HEK293T (cell line): ENCODE data around the gene KHDC4.

ENCODE experiments used
- CTCF ChIA-PET: fragments of 350-600 bp; formaldehyde crosslinking; extraction: SDS; loops from one replicate; lab custom pipeline; 2021; ENCODE audit warnings: antibody characterized with exemption, inconsistent platforms; lab: Yijun Ruan, JAX
- POLR2A ChIA-PET: fragments of 350-600 bp; formaldehyde crosslinking; extraction: SDS; loops from one replicate; lab custom pipeline; 2020; ENCODE audit warnings: antibody characterized with exemption, inconsistent platforms; lab: Yijun Ruan, JAX
- DNase-seq: peaks from one replicate; pipeline ENCODE4 v3.0.0; 2012; ENCODE audit warnings: mixed read lengths; ENCODE audit errors: extremely low spot score
- ARNT ChIP-seq: fragments of 450-650 bp; IDR thresholded peaks from 2 replicates; pipeline ENCODE4 v1.6.1; 2017; ENCODE audit warnings: mild to moderate bottlenecking
- BHLHE40 ChIP-seq: fragments of 450-650 bp; IDR thresholded peaks from 2 replicates; pipeline ENCODE4 v1.6.1; 2016; ENCODE audit warnings: mild to moderate bottlenecking, moderate library complexity, borderline replicate concordance
- CTBP1 ChIP-seq: fragments of 450-650 bp; IDR thresholded peaks from 2 replicates; pipeline ENCODE4 v1.6.1; 2016; ENCODE audit warnings: borderline replicate concordance
- ELF4 ChIP-seq: fragments of 450-650 bp; IDR thresholded peaks from 2 replicates; pipeline ENCODE4 v1.6.1; 2017; ENCODE audit warnings: antibody characterized with exemption
- FOXA1 ChIP-seq: fragments of 450-650 bp; IDR thresholded peaks from 2 replicates; pipeline ENCODE4 v1.6.1; 2016; ENCODE audit warnings: mild to moderate bottlenecking
- FOXK2 ChIP-seq: fragments of 450-650 bp; IDR thresholded peaks from 2 replicates; pipeline ENCODE4 v1.6.1; 2016; ENCODE audit warnings: mild to moderate bottlenecking
- FOXM1 ChIP-seq: fragments of 450-650 bp; IDR thresholded peaks from 2 replicates; pipeline ENCODE4 v1.6.1; 2017; ENCODE audit warnings: mild to moderate bottlenecking, borderline replicate concordance
- HDGF ChIP-seq: fragments of 450-650 bp; IDR thresholded peaks from 2 replicates; pipeline ENCODE4 v1.6.1; 2017; ENCODE audit warnings: antibody characterized with exemption, borderline replicate concordance
- L3MBTL2 ChIP-seq: fragments of 450-650 bp; conservative IDR thresholded peaks from 2 replicates; pipeline ENCODE4 v1.6.1; 2016; ENCODE audit warnings: mild to moderate bottlenecking
- LEF1 ChIP-seq: fragments of 450-650 bp; IDR thresholded peaks from 2 replicates; pipeline ENCODE4 v1.6.1; 2017; ENCODE audit warnings: mild to moderate bottlenecking, borderline replicate concordance
- NFRKB ChIP-seq: fragments of 450-650 bp; IDR thresholded peaks from 2 replicates; pipeline ENCODE4 v1.6.1; 2016; ENCODE audit warnings: mild to moderate bottlenecking, moderate library complexity
- SP1 ChIP-seq: fragments of 450-650 bp; IDR thresholded peaks from 2 replicates; pipeline ENCODE4 v1.6.1; 2017
- SUZ12 ChIP-seq: fragments of 450-650 bp; IDR thresholded peaks from 2 replicates; pipeline ENCODE4 v1.6.1; 2016; ENCODE audit warnings: mild to moderate bottlenecking
- TARDBP ChIP-seq: fragments of 450-650 bp; IDR thresholded peaks from 2 replicates; pipeline ENCODE4 v1.6.1; 2016
- ZNF384 ChIP-seq: fragments of 450-650 bp; IDR thresholded peaks from 2 replicates; pipeline ENCODE4 v1.6.1; 2016
- TF ChIP-seq, protein P1 (sequence below): fragments of 450-650 bp; IDR thresholded peaks from 2 replicates; pipeline ENCODE4 v1.6.1; 2016

KHDC4 gene

DNA sequence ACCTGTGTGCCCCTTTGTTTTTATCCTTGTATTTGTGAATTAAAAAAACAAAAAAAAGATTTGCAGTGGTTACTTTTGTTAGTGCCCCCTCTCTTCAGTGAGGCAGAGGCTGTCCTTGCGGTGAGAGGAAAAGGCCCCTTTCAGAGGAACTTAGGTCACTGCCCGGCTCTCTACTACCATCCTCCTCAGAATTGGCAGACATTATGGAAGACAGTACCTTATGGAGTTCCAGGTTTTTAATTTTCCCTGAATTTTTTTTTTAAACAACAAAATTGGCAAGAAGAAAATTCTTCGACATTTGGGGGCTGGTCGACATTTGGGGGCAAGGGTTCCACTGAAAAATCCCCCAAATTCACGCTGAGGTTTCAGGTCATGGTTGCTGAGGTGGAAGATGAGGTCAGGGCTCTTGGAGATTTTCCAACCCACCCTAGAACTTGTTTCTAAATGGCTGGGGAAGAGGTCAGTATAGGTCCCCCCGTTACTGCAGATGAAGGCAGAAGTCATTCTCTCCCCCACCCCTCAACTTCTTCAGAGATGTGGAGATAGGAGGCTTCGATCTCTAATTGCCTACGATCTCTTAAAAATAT is 12.5 kb upstream of the KHDC4 start:
- no peak for DNase-seq
- ChIA-PET POLR2A (interaction anchor here (1.1 to 2.6 kb wide), 2 partner anchors 13 to 28 kb away, joined by 3 to 25 read pairs; partner anchors contain the start of gene KHDC4), CTCF (no interaction called here)
- TF ChIP-seq ELF4 = no peak
- TF ChIP-seq SP1 = no peak
- TF ChIP-seq FOXK2 = no peak
- TF ChIP-seq SUZ12 = no peak
- TF ChIP-seq LEF1 = no peak
- TF ChIP-seq NFRKB = no peak
- no peak for TF ChIP-seq HDGF
- TF ChIP-seq CTBP1 = no peak
- TF ChIP-seq FOXA1 = no peak
- TF ChIP-seq FOXM1 = no peak
- TF ChIP-seq L3MBTL2 = no peak

DNA sequence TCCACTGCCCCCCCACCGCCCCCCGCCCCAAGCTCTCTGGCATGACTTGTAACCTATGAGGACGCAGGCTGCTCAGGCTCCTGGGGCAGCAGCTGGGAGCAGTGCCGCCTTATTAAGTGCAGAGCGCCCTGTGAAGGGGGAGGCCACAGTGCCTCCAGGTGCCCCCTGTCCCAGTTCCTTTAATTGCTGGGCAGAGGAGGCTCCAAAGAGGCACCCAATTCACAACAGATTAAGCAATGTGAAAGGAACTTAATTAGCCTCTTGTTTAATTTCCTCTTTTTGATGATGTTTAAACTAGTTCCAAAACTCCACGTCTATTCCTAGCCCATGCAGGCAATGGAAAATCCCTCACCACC is 10.2 kb upstream of the KHDC4 start:
- CTCF ChIA-PET = interaction anchor here (1.3 kb wide), 2 partner anchors 9 to 45 kb away, joined by 4 to 5 read pairs; no protein-coding TSS in a partner anchor
- POLR2A ChIA-PET = interaction anchor here (0.7 to 2.6 kb wide), 6 partner anchors 10 to 88 kb away, joined by 3 to 25 read pairs (median 6); partner anchors contain the start of genes GON4L and KHDC4
- TF ChIP-seq TARDBP = no peak
- TF ChIP-seq NFRKB = no peak
- no peak for DNase-seq

DNA sequence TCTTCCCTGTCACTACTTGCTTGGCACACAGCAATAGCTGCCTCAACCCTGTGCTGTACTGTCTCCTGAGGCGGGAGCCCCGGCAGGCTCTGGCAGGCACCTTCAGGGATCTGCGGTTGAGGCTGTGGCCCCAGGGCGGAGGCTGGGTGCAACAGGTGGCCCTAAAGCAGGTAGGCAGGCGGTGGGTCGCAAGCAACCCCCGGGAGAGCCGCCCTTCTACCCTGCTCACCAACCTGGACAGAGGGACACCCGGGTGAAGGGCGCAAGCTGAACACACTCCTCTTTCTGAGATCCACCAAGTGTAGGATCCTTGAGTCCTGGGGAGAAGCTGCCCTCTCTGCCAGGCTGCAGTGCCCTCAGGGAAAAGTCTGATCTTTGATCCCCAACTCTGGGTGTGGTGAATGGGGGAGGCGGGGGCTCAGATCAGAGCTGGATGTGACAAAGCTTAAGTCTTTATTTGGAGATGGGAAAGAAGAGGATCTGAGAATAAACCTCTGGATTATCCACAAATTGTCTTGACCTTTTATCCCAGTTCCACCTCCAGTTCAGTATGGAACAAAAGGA is 8.4 kb upstream of the KHDC4 start:
- TF ChIP-seq TARDBP (no peak), SP1 (no peak), BHLHE40 (no peak), CTBP1 (no peak), L3MBTL2 (no peak), FOXK2 (no peak), FOXM1 (no peak), ELF4 (no peak)
- ChIA-PET CTCF (interaction anchor here (1.4 kb wide), 1 partner anchor 47 kb away, joined by 6 read pairs; no protein-coding TSS in a partner anchor), POLR2A (interaction anchor here (1.5 to 1.7 kb wide), 2 partner anchors 8 to 270 kb away, joined by 3 to 11 read pairs; partner anchors contain the start of genes KHDC4 and PMF1)
- DNase-seq = no peak

DNA sequence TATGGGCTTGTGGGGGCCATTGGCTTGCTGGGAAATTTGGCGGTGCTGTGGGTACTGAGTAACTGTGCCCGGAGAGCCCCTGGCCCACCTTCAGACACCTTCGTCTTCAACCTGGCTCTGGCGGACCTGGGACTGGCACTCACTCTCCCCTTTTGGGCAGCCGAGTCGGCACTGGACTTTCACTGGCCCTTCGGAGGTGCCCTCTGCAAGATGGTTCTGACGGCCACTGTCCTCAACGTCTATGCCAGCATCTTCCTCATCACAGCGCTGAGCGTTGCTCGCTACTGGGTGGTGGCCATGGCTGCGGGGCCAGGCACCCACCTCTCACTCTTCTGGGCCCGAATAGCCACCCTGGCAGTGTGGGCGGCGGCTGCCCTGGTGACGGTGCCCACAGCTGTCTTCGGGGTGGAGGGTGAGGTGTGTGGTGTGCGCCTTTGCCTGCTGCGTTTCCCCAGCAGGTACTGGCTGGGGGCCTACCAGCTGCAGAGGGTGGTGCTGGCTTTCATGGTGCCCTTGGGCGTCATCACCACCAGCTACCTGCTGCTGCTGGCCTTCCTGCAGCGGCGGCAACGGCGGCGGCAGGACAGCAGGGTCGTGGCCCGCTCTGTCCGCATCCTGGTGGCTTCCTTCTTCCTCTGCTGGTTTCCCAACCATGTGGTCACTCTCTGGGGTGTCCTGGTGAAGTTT is 7.8 kb upstream of the KHDC4 start:
- POLR2A ChIA-PET = interaction anchor here (1.5 kb wide), 1 partner anchor 271 kb away, joined by 3 read pairs; the partner anchor contains the start of gene PMF1
- TF ChIP-seq SUZ12 (no peak), LEF1 (no peak), L3MBTL2 (no peak), NFRKB (no peak), FOXM1 (no peak), BHLHE40 (no peak), TARDBP (no peak), HDGF (no peak), FOXA1 (no peak), ARNT (no peak), ELF4 (no peak), FOXK2 (no peak)
- TF ChIP-seq, protein P1, sequence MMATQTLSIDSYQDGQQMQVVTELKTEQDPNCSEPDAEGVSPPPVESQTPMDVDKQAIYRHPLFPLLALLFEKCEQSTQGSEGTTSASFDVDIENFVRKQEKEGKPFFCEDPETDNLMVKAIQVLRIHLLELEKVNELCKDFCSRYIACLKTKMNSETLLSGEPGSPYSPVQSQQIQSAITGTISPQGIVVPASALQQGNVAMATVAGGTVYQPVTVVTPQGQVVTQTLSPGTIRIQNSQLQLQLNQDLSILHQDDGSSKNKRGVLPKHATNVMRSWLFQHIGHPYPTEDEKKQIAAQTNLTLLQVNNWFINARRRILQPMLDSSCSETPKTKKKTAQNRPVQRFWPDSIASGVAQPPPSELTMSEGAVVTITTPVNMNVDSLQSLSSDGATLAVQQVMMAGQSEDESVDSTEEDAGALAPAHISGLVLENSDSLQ = no peak
- CTCF ChIA-PET = interaction anchor here (1.4 kb wide), 1 partner anchor 48 kb away, joined by 6 read pairs; no protein-coding TSS in a partner anchor
- no peak for DNase-seq

DNA sequence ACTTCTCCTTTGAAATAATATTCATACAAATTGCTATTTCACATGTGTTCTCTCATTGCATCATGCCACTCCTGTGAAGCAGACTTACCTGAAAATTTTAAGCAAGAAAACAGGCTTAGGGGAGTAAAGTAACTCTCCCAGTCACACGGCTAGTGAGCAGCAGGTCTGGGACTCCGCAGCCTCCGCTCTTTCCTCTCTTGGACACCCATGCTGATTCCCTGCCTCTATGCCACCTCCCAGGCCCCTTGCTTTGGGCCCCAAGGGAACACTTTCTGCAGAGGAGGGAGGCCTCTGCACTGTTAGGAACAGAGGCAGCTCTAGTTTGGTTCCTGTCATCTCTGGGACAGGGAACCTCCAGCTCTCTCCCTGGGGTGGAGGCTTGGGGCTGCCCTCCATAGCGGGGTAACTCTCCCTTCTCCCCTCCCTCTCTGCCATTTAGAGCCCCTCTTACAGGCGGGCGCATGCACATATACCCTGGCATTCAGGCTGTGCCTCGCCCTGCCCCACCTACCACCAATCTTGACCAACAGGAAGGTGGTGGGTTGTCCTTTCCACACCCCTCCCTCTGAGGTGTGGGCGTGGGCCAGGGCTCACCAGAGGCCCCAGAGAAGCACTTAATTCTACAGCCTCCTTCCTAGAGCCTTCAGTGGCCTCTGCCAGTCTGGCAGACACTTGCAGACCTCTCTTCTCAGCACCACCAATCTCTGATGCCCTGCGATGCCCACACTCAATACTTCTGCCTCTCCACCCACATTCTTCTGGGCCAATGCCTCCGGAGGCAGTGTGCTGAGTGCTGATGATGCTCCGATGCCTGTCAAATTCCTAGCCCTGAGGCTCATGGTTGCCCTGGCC is 7.0 kb upstream of the KHDC4 start, which contains the start of gene RXFP4:
TSS of gene RXFP4 (plus strand) at position 646 of the 852 bp plus-strand sequence. CDS start at position 718, 72 bp downstream.
- no peak for DNase-seq
- CTCF ChIA-PET = interaction anchor here (1.0 to 1.8 kb wide), 7 partner anchors 21 to 125 kb away, joined by 3 to 9 read pairs (median 6); partner anchors contain the start of gene ARHGEF2
- POLR2A ChIA-PET = interaction anchor here (1.0 to 2.3 kb wide), 5 partner anchors 10 to 48 kb away, joined by 3 to 15 read pairs (median 7); partner anchors contain the start of gene ARHGEF2
- no peak for TF ChIP-seq ELF4
- no peak for TF ChIP-seq FOXA1
- no peak for TF ChIP-seq L3MBTL2
- TF ChIP-seq SUZ12 = no peak

DNA sequence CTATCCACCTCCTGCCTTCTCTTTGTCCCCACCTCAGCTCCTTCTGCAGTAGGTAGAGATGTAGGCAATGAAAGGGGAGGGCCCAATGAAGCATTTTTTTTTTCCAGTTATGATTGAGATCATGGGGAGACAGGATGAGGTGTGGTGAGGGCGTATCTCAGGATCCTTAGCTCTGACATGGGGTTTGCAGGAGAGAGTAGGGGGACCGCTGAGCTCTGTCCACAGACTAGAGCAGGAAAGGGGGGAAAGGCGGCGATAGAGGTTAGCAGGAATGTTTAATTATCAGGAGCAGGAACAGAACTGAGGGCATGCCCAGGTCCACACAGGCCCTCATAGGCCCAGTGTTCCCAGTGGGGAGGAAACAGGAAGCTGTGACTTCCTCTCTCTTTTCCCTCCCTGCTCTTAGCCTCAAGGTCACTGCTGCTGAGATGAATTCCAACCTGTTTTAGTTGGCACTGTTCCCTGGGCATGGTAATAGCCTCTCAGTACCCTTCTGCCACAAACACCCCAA is 6.3 kb upstream of the KHDC4 start:
- POLR2A ChIA-PET = interaction anchor here (0.6 to 2.3 kb wide), 6 partner anchors 9 to 61 kb away, joined by 3 to 15 read pairs (median 6); partner anchors contain the start of gene ARHGEF2
- TF ChIP-seq FOXM1 (no peak), L3MBTL2 (no peak), FOXA1 (no peak), SP1 (no peak), ZNF384 (no peak), BHLHE40 (no peak), CTBP1 (no peak), ARNT (no peak), NFRKB (no peak), TARDBP (no peak), ELF4 (no peak), SUZ12 (no peak), LEF1 (no peak), FOXK2 (no peak), HDGF (no peak)
- TF ChIP-seq, protein P1 = no peak
- DNase-seq = no peak

More for the DNA sequence above, 6.3 kb upstream of the KHDC4 start:
- CTCF ChIA-PET = interaction anchor here (0.7 to 1.8 kb wide), 7 partner anchors 22 to 126 kb away, joined by 3 to 9 read pairs (median 6); partner anchors contain the start of gene ARHGEF2
